Nucleus accumbens (tissue), 56 donors: Measurements from ENCODE around the gene SMAD3.
A peak's percentile ranks its signal among the peaks of the same experiment; 100 is the strongest.

Source experiments
- DNase-seq, 56 donors: peaks; one replicate each; lab custom pipeline; 2025; lab: John Stamatoyannopoulos, UW

Gene SMAD3

GRCh38 chr15:67033571-67034044 lies 31.8 kb upstream of the SMAD3 start:
- DNase-seq, result peak in 3 of 56 donors; percentile 7 to 19 (median 19)

GRCh38 chr15:67035886-67036285 lies 29.5 kb upstream of the SMAD3 start:
- DNase-seq, result no peak

GRCh38 chr15:67036775-67037555 lies 28.4 kb upstream of the SMAD3 start:
- no peak for DNase-seq

- DNase-seq, result no peak
Measured at GRCh38 chr15:67037694-67038093, 27.7 kb upstream of the SMAD3 start.

- DNase-seq, result no peak
Measured at GRCh38 chr15:67038736-67039135, 26.7 kb upstream of the SMAD3 start.

- DNase-seq, result no peak
Measured at GRCh38 chr15:67039384-67040075, 25.9 kb upstream of the SMAD3 start.

- no peak for DNase-seq
Measured at GRCh38 chr15:67040277-67040676, 25.1 kb upstream of the SMAD3 start.

- DNase-seq, result peak in 26 of 56 donors; percentile 8 to 75 (median 27)
Measured at GRCh38 chr15:67042551-67043142, 22.8 kb upstream of the SMAD3 start.

- DNase-seq, result no peak
Measured at GRCh38 chr15:67043939-67044771, 21.2 kb upstream of the SMAD3 start.

GRCh38 chr15:67047149-67047661 lies 18.2 kb upstream of the SMAD3 start:
- DNase-seq, result no peak

- peak in 1 of 56 donors; percentile 8 for DNase-seq
Measured at GRCh38 chr15:67048281-67049279, 16.8 kb upstream of the SMAD3 start.

GRCh38 chr15:67049351-67050044 lies 15.9 kb upstream of the SMAD3 start:
- DNase-seq, result no peak

- DNase-seq, result peak in 2 of 56 donors; percentile 7 to 29
Measured at GRCh38 chr15:67050062-67050461, 15.3 kb upstream of the SMAD3 start.

- no peak for DNase-seq
Measured at GRCh38 chr15:67050522-67051087, 14.8 kb upstream of the SMAD3 start.

- DNase-seq, result peak in 2 of 56 donors; percentile 11 to 13
Measured at GRCh38 chr15:67051088-67052045, 14.0 kb upstream of the SMAD3 start.

- no peak for DNase-seq
Measured at GRCh38 chr15:67054676-67055075, 10.7 kb upstream of the SMAD3 start.

- DNase-seq, result peak in 3 of 56 donors; percentile 15 to 41 (median 15)
Measured at GRCh38 chr15:67059127-67059553, 6.3 kb upstream of the SMAD3 start.
